Type B pancreatic cell (in vitro differentiated cells): ENCODE data around the gene MAP3K1. TPM values are rescaled to one million over a fixed set of nuclear protein-coding genes. Genes with fewer than 3 reads are reported as not detected.

Experiments
- DNase-seq: peaks from one replicate; pipeline ENCODE4 v3.0.0; 2021; ENCODE audit warnings: mixed read lengths; ENCODE audit not compliant: unreplicated experiment; ENCODE audit errors: extremely low spot score
- H3K27ac Mint-ChIP-seq: 2 replicates; pipeline ENCODE4 v1.8.0; 2021; ENCODE audit warnings: mild to moderate bottlenecking, mixed read lengths
- H3K27me3 Mint-ChIP-seq: 2 replicates; pipeline ENCODE4 v1.8.0; 2021; ENCODE audit warnings: mixed read lengths
- H3K36me3 Mint-ChIP-seq: 2 replicates; pipeline ENCODE4 v1.8.0; 2021; ENCODE audit warnings: mixed read lengths
- H3K4me1 Mint-ChIP-seq: one replicate; pipeline ENCODE4 v1.8.0; 2021; ENCODE audit warnings: mixed read lengths; ENCODE audit not compliant: unreplicated experiment
- H3K4me3 Mint-ChIP-seq: 2 replicates; pipeline ENCODE4 v1.8.0; 2021; ENCODE audit warnings: mild to moderate bottlenecking, mixed read lengths
- H3K9me3 Mint-ChIP-seq: 2 replicates; pipeline ENCODE4 v1.8.0; 2021; ENCODE audit warnings: mixed read lengths
- total RNA-seq: library from RNA; stranded (reverse); gene quantifications from 2 replicates; pipeline ENCODE4 v1.2.1, GENCODE V29; 2021; ENCODE audit warnings: low replicate concordance
- TF ChIP-seq, protein P1 (sequence below): fragments of 200-600 bp; sonication (generic); conservative IDR thresholded peaks from 2 replicates; pipeline ENCODE4 v1.5.0; 2021; ENCODE audit warnings: antibody characterized with exemption, mild to moderate bottlenecking

Gene MAP3K1
- total RNA-seq, 1 donor from 2014 or later = 48.4 TPM

DNA sequence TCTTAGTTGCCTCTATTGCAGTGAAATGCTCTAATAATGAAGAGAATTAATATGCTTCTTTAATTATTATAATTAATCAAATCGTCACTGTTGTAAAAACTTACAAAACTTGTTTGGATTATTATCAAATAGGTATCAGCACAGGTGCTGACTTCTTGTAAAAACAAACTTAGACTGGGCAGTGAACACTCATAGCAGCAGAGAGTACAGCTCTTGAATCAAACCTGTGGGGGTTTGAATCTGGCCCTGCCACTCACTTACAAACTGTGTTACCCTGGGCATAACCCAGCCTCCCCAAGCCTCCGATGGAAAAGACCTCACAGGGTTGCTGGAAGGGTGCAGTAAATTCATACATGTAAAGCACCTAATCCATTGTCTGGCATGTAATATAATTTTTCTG lies 35.1 kb downstream of the MAP3K1 start:
- H3K36me3 Mint-ChIP-seq = peaks cover 6% of the 10 kb centered on the region
- H3K4me1 Mint-ChIP-seq = peaks cover 63% of the 10 kb centered on the region
- no peak overlapping the region for H3K4me3 Mint-ChIP-seq
- DNase-seq = no peak
- TF ChIP-seq, protein P1, sequence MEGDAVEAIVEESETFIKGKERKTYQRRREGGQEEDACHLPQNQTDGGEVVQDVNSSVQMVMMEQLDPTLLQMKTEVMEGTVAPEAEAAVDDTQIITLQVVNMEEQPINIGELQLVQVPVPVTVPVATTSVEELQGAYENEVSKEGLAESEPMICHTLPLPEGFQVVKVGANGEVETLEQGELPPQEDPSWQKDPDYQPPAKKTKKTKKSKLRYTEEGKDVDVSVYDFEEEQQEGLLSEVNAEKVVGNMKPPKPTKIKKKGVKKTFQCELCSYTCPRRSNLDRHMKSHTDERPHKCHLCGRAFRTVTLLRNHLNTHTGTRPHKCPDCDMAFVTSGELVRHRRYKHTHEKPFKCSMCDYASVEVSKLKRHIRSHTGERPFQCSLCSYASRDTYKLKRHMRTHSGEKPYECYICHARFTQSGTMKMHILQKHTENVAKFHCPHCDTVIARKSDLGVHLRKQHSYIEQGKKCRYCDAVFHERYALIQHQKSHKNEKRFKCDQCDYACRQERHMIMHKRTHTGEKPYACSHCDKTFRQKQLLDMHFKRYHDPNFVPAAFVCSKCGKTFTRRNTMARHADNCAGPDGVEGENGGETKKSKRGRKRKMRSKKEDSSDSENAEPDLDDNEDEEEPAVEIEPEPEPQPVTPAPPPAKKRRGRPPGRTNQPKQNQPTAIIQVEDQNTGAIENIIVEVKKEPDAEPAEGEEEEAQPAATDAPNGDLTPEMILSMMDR = no peak
- no peaks in the 10 kb centered on the region for H3K27me3 Mint-ChIP-seq
- H3K9me3 Mint-ChIP-seq = no peaks in the 10 kb centered on the region
- H3K27ac Mint-ChIP-seq = no peak overlapping the region

DNA sequence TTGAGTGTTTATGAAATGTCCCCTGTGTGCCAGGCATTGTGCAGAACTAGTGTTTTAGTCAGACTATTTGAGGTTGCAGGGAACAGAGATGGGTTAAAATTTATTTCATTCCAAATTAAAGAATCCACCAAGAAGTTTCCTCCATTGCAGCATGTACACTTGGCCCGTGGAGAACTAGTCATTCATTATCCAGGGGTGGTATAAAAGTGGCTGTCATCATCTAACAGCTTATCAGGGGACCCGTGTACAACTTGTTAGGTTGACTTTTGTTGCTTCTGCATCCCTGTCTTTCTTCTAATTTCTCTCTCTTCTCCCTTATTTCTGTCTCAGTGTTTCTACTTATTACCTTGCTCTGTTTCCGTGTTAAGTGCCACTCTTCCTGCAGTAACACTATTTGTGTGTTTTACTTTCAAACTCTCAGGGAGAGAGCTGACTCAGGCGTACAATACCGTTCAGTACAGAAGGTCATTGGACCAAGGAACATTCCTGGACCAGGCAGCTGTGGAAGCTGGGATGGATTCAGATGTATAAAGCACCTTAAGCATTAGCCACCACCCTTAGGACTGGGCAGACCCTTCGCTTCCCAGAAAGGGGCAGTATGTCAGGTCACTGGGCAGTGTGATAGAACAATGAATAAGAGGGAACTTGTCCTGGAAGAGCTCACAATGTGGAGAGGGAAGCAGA lies 36.1 kb downstream of the MAP3K1 start:
- Mint-ChIP-seq H3K27ac (peak overlapping the region; percentile 7), H3K9me3 (no peaks in the 10 kb centered on the region), H3K27me3 (no peaks in the 10 kb centered on the region), H3K4me1 (peaks cover 56% of the 10 kb centered on the region), H3K4me3 (no peak overlapping the region), H3K36me3 (peaks cover 6% of the 10 kb centered on the region)
- no peak for DNase-seq
- TF ChIP-seq, protein P1 = no peak

DNA sequence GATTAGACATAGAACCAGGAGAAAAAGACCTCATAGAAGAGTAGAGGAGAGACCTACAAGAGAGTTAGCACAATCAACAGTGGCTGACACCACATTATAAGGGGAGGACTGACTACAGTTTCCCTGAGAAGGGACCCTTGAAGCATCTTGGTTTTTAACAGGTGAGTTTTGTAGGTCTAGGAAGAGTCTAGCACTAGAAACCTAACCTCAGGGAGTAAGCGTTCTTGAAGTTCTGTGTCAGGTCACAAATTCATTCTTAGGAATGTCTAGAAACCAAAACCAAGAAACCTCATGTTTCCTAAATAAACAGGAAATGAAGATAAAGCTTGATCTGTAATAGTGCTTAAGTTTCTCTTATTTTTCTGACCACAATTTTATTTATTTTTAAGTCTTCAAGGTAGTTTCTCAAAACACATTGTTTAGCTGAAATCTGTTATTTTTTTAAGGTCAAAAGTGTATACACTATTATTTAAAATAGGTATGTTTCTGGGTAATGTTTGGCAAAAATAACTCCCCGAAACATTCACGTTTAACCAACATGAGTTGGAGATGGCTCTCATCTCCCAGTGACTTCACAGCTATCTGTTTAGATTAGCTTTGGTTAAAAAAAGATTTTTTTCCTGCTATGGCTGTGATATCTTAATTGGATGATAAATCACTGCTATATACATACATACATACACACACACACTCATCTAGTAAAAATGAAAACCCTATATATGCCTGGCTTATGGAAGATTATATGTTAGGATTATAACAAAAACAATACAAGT lies 37.1 kb downstream of the MAP3K1 start:
- peaks cover 50% of the 10 kb centered on the region for H3K4me1 Mint-ChIP-seq

DNA sequence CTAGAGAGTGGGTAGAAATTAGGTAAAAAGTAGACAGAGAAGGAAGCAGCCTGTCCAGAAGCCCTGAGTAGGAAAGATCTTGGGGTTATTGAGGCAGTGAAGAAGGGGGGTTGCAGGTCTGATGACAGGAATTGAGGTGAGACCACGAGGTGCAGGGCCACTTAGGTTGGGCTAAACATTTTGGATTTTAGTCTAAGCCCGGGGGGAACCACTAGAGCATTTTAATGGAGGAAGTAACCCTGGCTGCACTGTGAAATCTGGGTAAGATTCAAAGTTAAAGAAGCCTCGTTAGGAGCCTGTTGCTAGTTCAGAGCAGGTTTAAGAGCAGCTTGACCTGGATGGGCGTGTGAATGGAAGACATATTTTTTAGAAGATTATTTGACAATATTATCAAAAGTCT lies 38.3 kb downstream of the MAP3K1 start:
- TF ChIP-seq, protein P1 = no peak
- H3K4me1 Mint-ChIP-seq = peaks cover 44% of the 10 kb centered on the region
- DNase-seq = no peak
- H3K27ac Mint-ChIP-seq = no peak overlapping the region
- H3K36me3 Mint-ChIP-seq = peaks cover 3% of the 10 kb centered on the region
- H3K4me3 Mint-ChIP-seq = no peak overlapping the region
- no peaks in the 10 kb centered on the region for H3K9me3 Mint-ChIP-seq
- no peaks in the 10 kb centered on the region for H3K27me3 Mint-ChIP-seq

More for the DNA sequence above, 37.1 kb downstream of the MAP3K1 start:
- no peak overlapping the region for H3K4me3 Mint-ChIP-seq
- H3K27ac Mint-ChIP-seq = no peak overlapping the region
- H3K9me3 Mint-ChIP-seq = no peaks in the 10 kb centered on the region
- no peak for DNase-seq
- no peaks in the 10 kb centered on the region for H3K27me3 Mint-ChIP-seq
- TF ChIP-seq, protein P1 = no peak
- H3K36me3 Mint-ChIP-seq = peaks cover 6% of the 10 kb centered on the region

DNA sequence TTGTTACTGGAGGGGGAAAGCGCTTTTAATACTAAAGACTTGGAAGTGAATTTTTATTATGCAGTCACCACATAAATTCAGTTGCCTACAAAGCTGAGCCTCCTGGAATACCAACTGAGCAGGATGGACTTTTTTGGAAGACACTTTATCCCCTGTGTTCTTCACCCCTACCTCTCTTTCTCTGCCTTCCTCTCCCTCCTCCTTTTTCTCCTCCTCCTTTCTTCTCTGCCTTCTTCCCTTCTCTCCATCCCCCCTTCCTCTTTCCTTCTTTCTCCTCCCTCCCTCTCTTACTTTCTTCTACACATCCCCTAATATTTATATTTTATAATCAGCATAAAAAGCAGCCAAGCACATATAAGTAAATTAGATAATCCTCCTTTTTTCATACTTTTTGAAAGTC lies 39.6 kb downstream of the MAP3K1 start:
- H3K9me3 Mint-ChIP-seq = no peaks in the 10 kb centered on the region
- peaks cover 3% of the 10 kb centered on the region for H3K36me3 Mint-ChIP-seq
- H3K4me1 Mint-ChIP-seq = peaks cover 38% of the 10 kb centered on the region
- DNase-seq = no peak
- no peaks in the 10 kb centered on the region for H3K27me3 Mint-ChIP-seq
- H3K4me3 Mint-ChIP-seq = no peak overlapping the region
- TF ChIP-seq, protein P1 = no peak
- H3K27ac Mint-ChIP-seq = no peak overlapping the region
